OCI-LY1 (cell line): ENCODE data around the gene RGS19.

Experiments
- H2AFZ ChIP-seq: fragments of 200-600 bp; sonication (generic), shearing (Covaris generic); 2 replicates; pipeline ENCODE4 v1.6.0; 2014; ENCODE audit warnings: antibody characterized with exemption, mild to moderate bottlenecking, low read length
- H3F3A ChIP-seq: fragments of 200-600 bp; sonication (generic), shearing (Covaris generic); 2 replicates; pipeline ENCODE4 v1.6.0; 2014; ENCODE audit warnings: mild to moderate bottlenecking, antibody characterized with exemption, low read length, moderate library complexity; ENCODE audit not compliant: insufficient read depth
- H3K27ac ChIP-seq: fragments of 200-600 bp; sonication (generic); 2 replicates; pipeline ENCODE4 v1.5.1; 2014; ENCODE audit warnings: low read length, mixed run types, mild to moderate bottlenecking, low read depth; ENCODE audit not compliant: poor library complexity, severe bottlenecking
- H3K27me3 ChIP-seq: fragments of 200-600 bp; sonication (generic); 2 replicates; pipeline ENCODE4 v1.6.0; 2014; ENCODE audit warnings: antibody characterized with exemption, mild to moderate bottlenecking, low read length, moderate library complexity; ENCODE audit not compliant: insufficient read depth
- H3K36me3 ChIP-seq: fragments of 200-600 bp; sonication (generic); 2 replicates; pipeline ENCODE4 v1.6.1; 2014; ENCODE audit warnings: mild to moderate bottlenecking, antibody characterized with exemption, low read length, moderate library complexity, mixed read lengths; ENCODE audit not compliant: insufficient read depth
- H3K4me1 ChIP-seq: fragments of 200-600 bp; sonication (generic); 2 replicates; pipeline ENCODE4 v1.5.1; 2014; ENCODE audit warnings: mild to moderate bottlenecking, low read length, moderate library complexity; ENCODE audit not compliant: insufficient read depth, severe bottlenecking
- H3K4me2 ChIP-seq: fragments of 200-600 bp; sonication (generic), shearing (Covaris generic); 2 replicates; pipeline ENCODE4 v1.6.1; 2014; ENCODE audit warnings: low read length
- H3K4me3 ChIP-seq: fragments of 200-600 bp; sonication (generic); 2 replicates; pipeline ENCODE4 v1.5.1; 2014; ENCODE audit warnings: low read length, low read depth, mild to moderate bottlenecking, mixed read lengths; ENCODE audit not compliant: poor library complexity, severe bottlenecking
- H3K79me2 ChIP-seq: fragments of 200-600 bp; shearing (Covaris generic); 2 replicates; pipeline ENCODE4 v1.6.1; 2016; ENCODE audit warnings: mixed run types, low read length, mixed read lengths; ENCODE audit not compliant: insufficient read depth
- H3K9ac ChIP-seq: fragments of 200-600 bp; sonication (generic), shearing (Covaris generic); 2 replicates; pipeline ENCODE4 v1.6.1; 2014; ENCODE audit warnings: mild to moderate bottlenecking, low read length, mixed read lengths
- H3K9me2 ChIP-seq: fragments of 200-600 bp; sonication (generic), shearing (Covaris generic); 2 replicates; pipeline ENCODE4 v1.6.1; 2014; ENCODE audit warnings: low read depth, mild to moderate bottlenecking, low read length, mixed read lengths
- H3K9me3 ChIP-seq: fragments of 200-600 bp; shearing (Covaris generic); 2 replicates; pipeline ENCODE4 v1.6.1; 2014; ENCODE audit warnings: low read length, mixed read lengths
- H4K20me1 ChIP-seq: fragments of 200-600 bp; sonication (generic), shearing (Covaris generic); 2 replicates; pipeline ENCODE4 v1.6.0; 2016; ENCODE audit warnings: mild to moderate bottlenecking, low read length; ENCODE audit not compliant: insufficient read depth
- EZH2 ChIP-seq: fragments of 200-600 bp; sonication (generic), shearing (Covaris generic); IDR thresholded peaks from 2 replicates; pipeline ENCODE4 v1.8.0; 2017; ENCODE audit warnings: borderline replicate concordance, mixed run types, mild to moderate bottlenecking, antibody characterized with exemption, low read length, moderate library complexity, mixed read lengths
- TF ChIP-seq, protein P1 (sequence below): fragments of 200-600 bp; sonication (generic), shearing (Covaris generic); IDR thresholded peaks from 2 replicates; pipeline ENCODE4 v1.5.1; 2017; ENCODE audit warnings: mild to moderate bottlenecking, antibody characterized with exemption, low read length, moderate library complexity, mixed read lengths

The RGS19 gene

DNA sequence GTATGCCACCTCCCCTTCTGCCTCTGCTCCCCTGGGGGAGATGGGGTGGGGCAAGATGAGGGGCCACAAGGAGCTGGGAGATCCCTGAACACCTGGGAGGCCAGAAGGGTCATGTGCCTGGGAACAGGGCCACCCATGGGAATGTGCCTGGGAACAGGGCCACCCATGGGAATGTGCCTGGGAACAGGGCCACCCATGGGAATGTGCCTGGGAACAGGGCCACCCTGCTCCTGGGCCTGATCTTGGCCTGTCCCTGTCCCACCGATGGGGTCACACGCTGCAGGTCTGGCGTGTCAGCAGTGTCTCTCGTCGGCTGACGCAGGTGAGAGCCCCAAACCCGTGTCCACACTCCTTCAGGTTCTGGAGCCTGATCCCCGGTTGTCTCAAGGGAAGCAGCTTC is 4.4 kb downstream of the RGS19 start:
- H3K4me2 ChIP-seq, result no peak overlapping the region
- H3F3A ChIP-seq, result no peaks in the 10 kb centered on the region
- TF ChIP-seq EZH2, result no peak
- TF ChIP-seq, protein P1, sequence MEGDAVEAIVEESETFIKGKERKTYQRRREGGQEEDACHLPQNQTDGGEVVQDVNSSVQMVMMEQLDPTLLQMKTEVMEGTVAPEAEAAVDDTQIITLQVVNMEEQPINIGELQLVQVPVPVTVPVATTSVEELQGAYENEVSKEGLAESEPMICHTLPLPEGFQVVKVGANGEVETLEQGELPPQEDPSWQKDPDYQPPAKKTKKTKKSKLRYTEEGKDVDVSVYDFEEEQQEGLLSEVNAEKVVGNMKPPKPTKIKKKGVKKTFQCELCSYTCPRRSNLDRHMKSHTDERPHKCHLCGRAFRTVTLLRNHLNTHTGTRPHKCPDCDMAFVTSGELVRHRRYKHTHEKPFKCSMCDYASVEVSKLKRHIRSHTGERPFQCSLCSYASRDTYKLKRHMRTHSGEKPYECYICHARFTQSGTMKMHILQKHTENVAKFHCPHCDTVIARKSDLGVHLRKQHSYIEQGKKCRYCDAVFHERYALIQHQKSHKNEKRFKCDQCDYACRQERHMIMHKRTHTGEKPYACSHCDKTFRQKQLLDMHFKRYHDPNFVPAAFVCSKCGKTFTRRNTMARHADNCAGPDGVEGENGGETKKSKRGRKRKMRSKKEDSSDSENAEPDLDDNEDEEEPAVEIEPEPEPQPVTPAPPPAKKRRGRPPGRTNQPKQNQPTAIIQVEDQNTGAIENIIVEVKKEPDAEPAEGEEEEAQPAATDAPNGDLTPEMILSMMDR, result no peak
- H3K4me3 ChIP-seq, result no peak overlapping the region
- H3K27me3 ChIP-seq, result 0 out of 2 replicates have a peak, but pooled peaks cover 4% of the 10 kb centered on the region
- H3K9ac ChIP-seq, result no peak overlapping the region
- H3K4me1 ChIP-seq, result peaks cover 24% of the 10 kb centered on the region
- H3K27ac ChIP-seq, result no peak overlapping the region
- no peak overlapping the region for H2AFZ ChIP-seq
- no peaks in the 10 kb centered on the region for H3K9me3 ChIP-seq
- H3K36me3 ChIP-seq, result no peaks in the 10 kb centered on the region; the same call in 1 of the 2 replicates
- no peaks in the 10 kb centered on the region for H4K20me1 ChIP-seq
- no peaks in the 10 kb centered on the region for H3K9me2 ChIP-seq
- no peaks in the 10 kb centered on the region for H3K79me2 ChIP-seq

DNA sequence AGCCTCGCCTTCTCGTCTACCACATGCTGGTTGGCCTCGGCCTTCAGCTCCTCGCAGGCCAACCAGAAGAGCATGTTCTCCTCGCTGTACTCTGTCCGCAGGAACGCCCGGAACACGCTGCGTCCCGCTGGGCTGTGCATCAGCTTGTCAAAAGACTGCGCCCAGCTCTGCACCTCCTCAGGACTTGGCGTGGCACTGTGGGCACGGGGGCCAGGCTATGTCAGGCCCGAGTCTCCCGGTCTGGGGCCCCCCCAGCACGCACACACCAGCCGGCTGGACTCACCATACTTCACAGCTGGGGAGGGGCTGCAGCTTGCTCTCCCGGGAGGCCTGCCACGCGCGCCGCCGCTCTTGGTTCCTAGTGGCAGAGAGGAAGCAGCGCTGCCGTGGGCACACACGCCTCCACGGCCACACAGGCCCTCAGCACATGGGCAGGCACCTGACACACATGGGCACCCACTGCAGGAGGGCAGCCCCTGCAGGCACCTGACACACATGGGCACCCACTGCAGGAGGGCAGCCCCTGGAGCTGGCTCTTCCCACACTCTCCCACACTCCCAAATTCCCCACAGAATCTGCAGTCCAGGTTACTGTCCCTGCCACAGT is 5.0 kb downstream of the RGS19 start:
- Histone ChIP-seq H3K27ac (no peak overlapping the region), H3K4me3 (no peak overlapping the region), H3K79me2 (no peaks in the 10 kb centered on the region), H3K9ac (no peak overlapping the region), H3K9me3 (no peaks in the 10 kb centered on the region), H3K36me3 (no peaks in the 10 kb centered on the region; the same call in 1 of the 2 replicates), H3K9me2 (no peaks in the 10 kb centered on the region), H3K27me3 (0 out of 2 replicates have a peak, but pooled peaks cover 4% of the 10 kb centered on the region), H2AFZ (no peak overlapping the region), H3F3A (no peaks in the 10 kb centered on the region), H3K4me2 (no peak overlapping the region), H3K4me1 (peaks cover 24% of the 10 kb centered on the region), H4K20me1 (no peaks in the 10 kb centered on the region)
- no peak for TF ChIP-seq EZH2

DNA sequence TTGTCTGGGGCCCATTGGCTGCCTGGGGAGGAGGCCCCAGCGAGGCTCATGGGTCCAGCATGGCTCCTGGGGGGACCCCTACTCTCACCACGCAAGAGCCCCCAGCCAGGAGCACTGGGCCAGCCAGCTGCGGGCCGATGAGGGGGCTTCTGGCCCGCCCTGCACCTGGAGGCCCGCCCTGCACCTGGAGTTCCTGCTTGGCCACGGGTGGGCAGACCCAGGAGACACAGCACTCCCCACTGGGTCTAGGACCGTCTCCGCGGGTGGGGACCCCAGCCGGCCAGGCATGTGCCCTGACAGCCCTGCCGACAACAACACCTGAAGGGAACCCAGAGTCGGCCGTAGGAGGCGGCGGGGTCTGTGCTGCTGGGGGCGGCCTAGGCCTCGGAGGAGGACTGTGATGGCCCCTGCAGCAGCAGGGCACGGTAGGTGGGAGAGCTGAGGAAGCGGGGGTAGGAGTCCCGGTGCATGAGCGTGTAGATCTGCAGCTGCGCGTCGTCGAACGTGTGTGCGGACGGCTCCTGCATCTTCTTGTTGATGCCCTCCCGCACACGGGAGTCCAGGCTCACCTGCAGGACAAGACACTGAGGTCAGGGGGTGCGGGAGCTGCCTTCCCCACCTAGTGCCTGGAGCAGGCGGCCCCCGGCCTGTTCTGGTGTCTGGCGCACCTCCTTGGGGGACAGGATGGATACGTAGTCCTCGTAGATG is 5.7 kb downstream of the RGS19 start:
- H3K4me1 ChIP-seq, result peaks cover 18% of the 10 kb centered on the region
- H2AFZ ChIP-seq, result no peak overlapping the region
- no peaks in the 10 kb centered on the region for H3K9me3 ChIP-seq
- H3K27me3 ChIP-seq, result peaks cover 9% of the 10 kb centered on the region; the same call in 1 of the 2 replicates
- no peaks in the 10 kb centered on the region for H4K20me1 ChIP-seq
- H3K36me3 ChIP-seq, result no peaks in the 10 kb centered on the region; the same call in 1 of the 2 replicates
- H3K4me2 ChIP-seq, result no peak overlapping the region
- no peaks in the 10 kb centered on the region for H3K9me2 ChIP-seq
- H3K4me3 ChIP-seq, result no peak overlapping the region
- no peaks in the 10 kb centered on the region for H3K79me2 ChIP-seq
- TF ChIP-seq, protein P1, result no peak
- TF ChIP-seq EZH2, result no peak
- no peak overlapping the region for H3K27ac ChIP-seq
- H3K9ac ChIP-seq, result no peak overlapping the region
- H3F3A ChIP-seq, result no peaks in the 10 kb centered on the region
